ENCODE data around the gene APOL3. TPM values are rescaled to one million over a fixed set of nuclear protein-coding genes. Genes with fewer than 3 reads are reported as not detected.
"Not testable (repeated sequence)": the region's sequence is repeated elsewhere in the genome, so short reads cannot be mapped to it uniquely, and the experiment has no call there.

The APOL3 gene, protein sequence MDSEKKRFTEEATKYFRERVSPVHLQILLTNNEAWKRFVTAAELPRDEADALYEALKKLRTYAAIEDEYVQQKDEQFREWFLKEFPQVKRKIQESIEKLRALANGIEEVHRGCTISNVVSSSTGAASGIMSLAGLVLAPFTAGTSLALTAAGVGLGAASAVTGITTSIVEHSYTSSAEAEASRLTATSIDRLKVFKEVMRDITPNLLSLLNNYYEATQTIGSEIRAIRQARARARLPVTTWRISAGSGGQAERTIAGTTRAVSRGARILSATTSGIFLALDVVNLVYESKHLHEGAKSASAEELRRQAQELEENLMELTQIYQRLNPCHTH
- 10 to 100 TPM; 32.8 to 83.5 (median 56.3) TPM for polyA plus RNA-seq

GRCh38 chr22:36160499-36160942, at the start of gene APOL3:
Gene APOL3 (minus strand): TSS chr22:36160755. CDS start chr22:36149055, 11,700 bp downstream.
- peaks cover 3 to 9% (median 7%) of the 10 kb centered on the region in 3 donors for H3K27me3 Mint-ChIP-seq (ENCODE audit: low read depth in 3 of 3)
- peak within 1 kb of the TSS; percentile 93 to 99 (median 97) for H3K4me3 Mint-ChIP-seq
- DNase-seq = peak; percentile 60 to 63 (median 61)
- peak within 1 kb of the TSS; percentile 92 to 99 (median 98) for H3K27ac Mint-ChIP-seq
- H3K36me3 Mint-ChIP-seq = no peaks in the 10 kb centered on the region
- no peaks in the 10 kb centered on the region for H3K9me3 Mint-ChIP-seq
- peaks cover 82% of the 10 kb centered on the region in 2 donors for H3K4me1 Mint-ChIP-seq

GRCh38 chr22:36210224-36210623, 49.7 kb upstream of the APOL3 start:
- H3K4me3 Mint-ChIP-seq = peak overlapping the region in 1 of 5 donors; percentile 13
- peaks cover 7 to 15% (median 9%) of the 10 kb centered on the region in 6 donors for H3K9me3 Mint-ChIP-seq
- H3K4me1 Mint-ChIP-seq = peaks cover 18 to 29% of the 10 kb centered on the region in 2 donors
- no peak for DNase-seq
- H3K27me3 Mint-ChIP-seq (ENCODE audit: low read depth in 3 of 3) = peaks cover 0 to 23% (median 2%) of the 10 kb centered on the region in 3 donors
- H3K27ac Mint-ChIP-seq = no peak overlapping the region
- peaks cover 0 to 7% (median 5%) of the 10 kb centered on the region in 3 donors for H3K36me3 Mint-ChIP-seq

GRCh38 chr22:36209488-36209908, 48.9 kb upstream of the APOL3 start:
- not testable (repeated sequence) for H3K36me3 Mint-ChIP-seq, H3K4me3 Mint-ChIP-seq, DNase-seq, H3K27ac Mint-ChIP-seq
- Mint-ChIP-seq H3K27me3 (ENCODE audit: low read depth in 3 of 3) (peaks cover 0 to 23% (median 2%) of the 10 kb centered on the region in 3 donors), H3K4me1 (peaks cover 18 to 29% of the 10 kb centered on the region in 2 donors), H3K9me3 (peaks cover 7 to 15% (median 9%) of the 10 kb centered on the region in 6 donors)

- Mint-ChIP-seq H3K9me3 (peaks cover 7 to 15% (median 9%) of the 10 kb centered on the region in 6 donors), H3K27me3 (ENCODE audit: low read depth in 3 of 3) (peaks cover 0 to 23% (median 2%) of the 10 kb centered on the region in 3 donors), H3K27ac (no peak overlapping the region), H3K36me3 (peaks cover 0 to 7% (median 5%) of the 10 kb centered on the region in 3 donors), H3K4me1 (peaks cover 18 to 29% of the 10 kb centered on the region in 2 donors), H3K4me3 (no peak overlapping the region)
- no peak for DNase-seq
These were observed 48.4 kb upstream of the APOL3 start for GRCh38 chr22:36208914-36209313.

DNA sequence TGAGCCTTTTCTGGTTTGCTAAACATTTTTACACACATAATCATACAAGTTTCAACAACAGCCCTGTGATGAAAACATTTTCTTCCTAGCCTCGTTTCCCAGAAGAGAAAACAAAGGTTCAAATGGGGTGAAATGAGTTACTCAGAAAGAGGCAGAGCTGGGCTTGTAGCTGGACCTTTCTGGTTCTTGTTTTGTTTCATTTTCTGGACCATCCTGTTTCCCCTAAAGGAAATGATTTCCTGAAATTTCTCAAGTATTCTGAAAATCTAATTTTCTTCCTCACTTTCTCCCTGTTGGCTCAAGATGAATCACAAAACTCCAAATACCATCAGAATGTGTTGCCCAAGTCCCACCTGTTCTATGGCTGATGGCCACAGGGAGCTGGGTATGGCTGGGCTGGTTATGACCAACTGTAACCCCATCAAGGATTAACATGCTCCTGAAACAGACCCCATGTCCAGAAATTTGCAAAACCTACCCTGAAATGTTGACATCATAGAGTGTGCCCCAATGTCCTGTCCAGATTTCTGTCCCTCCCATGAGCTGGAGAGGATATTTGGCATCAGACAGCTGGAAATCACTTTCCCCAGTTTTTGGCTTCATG, 47.7 kb upstream of the APOL3 start:
- Mint-ChIP-seq H3K36me3 (peaks cover 0 to 7% (median 5%) of the 10 kb centered on the region in 3 donors), H3K27ac (no peak overlapping the region), H3K9me3 (peaks cover 7 to 15% (median 9%) of the 10 kb centered on the region in 6 donors), H3K4me3 (no peak overlapping the region), H3K4me1 (peaks cover 18 to 29% of the 10 kb centered on the region in 2 donors), H3K27me3 (ENCODE audit: low read depth in 3 of 3) (peaks cover 0 to 20% (median 2%) of the 10 kb centered on the region in 3 donors)
- DNase-seq = no peak

DNA sequence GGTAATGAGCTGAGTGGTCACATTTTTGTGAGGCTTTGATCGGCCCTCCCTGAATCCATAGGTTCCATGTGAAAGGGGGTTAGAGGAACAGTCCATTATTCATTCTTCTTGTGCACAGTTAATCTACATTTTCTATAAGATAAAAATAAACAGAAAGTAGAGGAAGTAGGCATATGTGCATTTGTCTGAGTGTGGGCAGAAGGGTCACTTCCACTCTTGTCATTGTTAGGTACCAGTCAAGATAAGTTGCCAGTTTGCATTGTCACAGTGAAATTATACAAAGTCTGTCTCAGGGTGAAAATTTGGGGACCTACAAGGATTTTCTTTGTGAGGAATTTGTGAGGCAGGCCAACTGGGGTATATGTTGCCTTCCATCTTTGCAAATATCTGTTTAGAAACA, 45.7 kb upstream of the APOL3 start:
- Mint-ChIP-seq H3K4me3 (no peak overlapping the region), H3K4me1 (peaks cover 11 to 13% of the 10 kb centered on the region in 2 donors), H3K36me3 (peaks cover 0 to 7% (median 5%) of the 10 kb centered on the region in 3 donors), H3K27ac (no peak overlapping the region), H3K27me3 (ENCODE audit: low read depth in 3 of 3) (peaks cover 0 to 12% (median 1%) of the 10 kb centered on the region in 3 donors), H3K9me3 (peaks cover 7 to 15% (median 9%) of the 10 kb centered on the region in 6 donors)
- DNase-seq = no peak

GRCh38 chr22:36205573-36205972, 45.0 kb upstream of the APOL3 start:
- not testable (repeated sequence) for H3K4me1 Mint-ChIP-seq

DNA sequence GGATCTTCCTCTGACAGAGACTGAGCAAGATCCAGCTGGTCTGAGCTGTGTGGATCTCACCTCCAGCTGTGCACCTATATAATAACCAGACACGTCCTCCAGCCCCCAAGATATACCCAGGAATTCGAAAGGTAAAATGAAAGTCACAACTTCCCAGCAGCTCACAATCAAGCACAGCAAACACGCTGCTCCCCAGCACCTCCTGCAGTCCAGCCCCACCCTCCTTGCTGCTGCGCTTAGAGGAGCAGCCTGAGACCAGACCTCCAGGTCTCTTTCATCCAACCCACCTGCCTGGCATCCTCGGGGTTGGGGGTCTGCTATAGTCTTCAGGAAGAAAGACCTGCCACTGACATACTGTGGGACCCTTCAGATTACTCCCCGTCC, 44.1 kb upstream of the APOL3 start:
- peaks cover 5 to 11% (median 8%) of the 10 kb centered on the region in 6 donors for H3K9me3 Mint-ChIP-seq
- peaks cover 0 to 7% (median 1%) of the 10 kb centered on the region in 3 donors for H3K27me3 Mint-ChIP-seq (ENCODE audit: low read depth in 3 of 3)
- H3K4me1 Mint-ChIP-seq = no peaks in the 10 kb centered on the region
- peaks cover 0 to 7% (median 5%) of the 10 kb centered on the region in 3 donors for H3K36me3 Mint-ChIP-seq
- H3K4me3 Mint-ChIP-seq = no peak overlapping the region
- peak overlapping the region in 1 of 6 donors; percentile 38 for H3K27ac Mint-ChIP-seq
- DNase-seq = no peak

More at GRCh38 chr22:36205573-36205972, 45.0 kb upstream of the APOL3 start:
- H3K27me3 Mint-ChIP-seq (ENCODE audit: low read depth in 3 of 3) = peaks cover 0 to 12% (median 1%) of the 10 kb centered on the region in 3 donors
- not testable (repeated sequence) for H3K4me3 Mint-ChIP-seq, DNase-seq, H3K27ac Mint-ChIP-seq, H3K36me3 Mint-ChIP-seq
- H3K9me3 Mint-ChIP-seq = peaks cover 7 to 15% (median 9%) of the 10 kb centered on the region in 6 donors

DNA sequence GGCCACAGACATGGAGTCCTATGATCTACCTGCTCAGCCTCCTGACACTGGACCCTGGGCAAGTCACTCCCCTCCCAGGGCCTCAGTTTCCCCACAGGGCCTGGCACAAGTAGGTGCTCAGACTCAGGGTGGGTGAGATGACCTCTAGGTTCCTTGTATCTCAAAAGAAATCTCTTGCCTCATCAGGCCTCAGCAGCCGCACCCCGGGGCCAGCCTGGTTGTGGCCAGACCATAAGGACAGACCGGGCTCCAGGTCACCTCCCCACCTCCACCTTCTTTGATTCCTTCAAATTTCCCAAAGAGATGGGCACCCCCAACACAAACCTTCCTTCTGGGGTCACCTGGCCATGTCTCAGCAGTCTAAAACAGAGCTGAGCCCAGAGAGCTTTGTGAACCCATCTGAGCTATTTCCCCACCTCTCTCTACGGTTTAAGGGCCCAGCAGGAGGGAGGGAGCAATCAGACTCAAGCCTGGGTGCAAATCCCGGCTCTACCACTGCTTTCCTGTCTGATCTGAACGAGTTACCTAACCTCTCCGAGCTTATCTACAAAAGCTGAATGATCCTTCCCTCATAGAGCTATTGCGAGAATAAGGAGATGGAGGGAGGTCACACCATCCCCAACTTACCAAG, 43.6 kb upstream of the APOL3 start:
- no peak overlapping the region for H3K27ac Mint-ChIP-seq
- no peak overlapping the region for H3K4me3 Mint-ChIP-seq
- peaks cover 1 to 6% (median 5%) of the 10 kb centered on the region in 6 donors for H3K9me3 Mint-ChIP-seq
- H3K27me3 Mint-ChIP-seq (ENCODE audit: low read depth in 3 of 3) = peaks cover 0 to 3% (median 1%) of the 10 kb centered on the region in 3 donors
- no peaks in the 10 kb centered on the region for H3K4me1 Mint-ChIP-seq
- H3K36me3 Mint-ChIP-seq = peaks cover 0 to 4% (median 1%) of the 10 kb centered on the region in 3 donors
- no peak for DNase-seq

DNA sequence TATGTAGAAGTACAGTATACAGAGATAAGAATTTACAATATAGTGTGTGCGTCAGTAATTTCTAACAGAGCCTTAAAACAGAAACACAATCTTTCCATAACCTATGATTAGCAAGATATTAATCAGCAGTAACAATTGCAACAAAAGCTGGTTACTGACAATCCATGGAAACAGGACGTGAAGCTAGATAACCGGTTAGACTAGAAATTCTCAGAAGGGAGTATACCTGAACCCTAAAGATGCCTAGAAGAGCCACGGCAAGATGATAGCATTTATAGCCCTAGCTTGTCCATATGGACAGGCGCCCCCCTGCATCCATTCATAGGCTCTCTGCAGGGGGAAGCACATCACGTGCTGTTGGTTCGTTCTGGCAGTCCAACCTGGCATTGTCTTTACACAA, 42.9 kb upstream of the APOL3 start:
- H3K27me3 Mint-ChIP-seq (ENCODE audit: low read depth in 3 of 3); H3K9me3 Mint-ChIP-seq; H3K27ac Mint-ChIP-seq; H3K4me1 Mint-ChIP-seq; H3K4me3 Mint-ChIP-seq; DNase-seq; H3K36me3 Mint-ChIP-seq: not testable (repeated sequence)

DNA sequence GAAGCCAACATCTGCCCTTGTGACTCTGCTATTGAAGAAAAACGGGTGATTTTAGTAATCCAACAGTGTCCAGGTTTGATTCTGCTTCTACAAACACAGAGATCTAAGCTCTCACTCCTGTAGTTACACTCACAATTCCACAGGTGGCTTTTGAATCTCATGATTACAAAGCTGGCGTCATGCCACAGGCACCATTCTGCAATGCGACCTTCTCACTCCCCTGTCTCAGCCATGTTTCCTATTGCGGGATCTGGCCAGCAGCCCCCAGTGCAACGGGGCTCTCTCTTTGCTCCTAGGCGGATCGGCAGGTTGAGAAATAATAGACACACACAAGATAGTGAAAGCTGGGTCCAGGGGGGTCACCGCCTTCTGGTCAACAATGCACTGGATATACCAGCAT, 42.4 kb upstream of the APOL3 start:
- not testable (repeated sequence) for H3K4me3 Mint-ChIP-seq; DNase-seq; H3K27me3 Mint-ChIP-seq (ENCODE audit: low read depth in 3 of 3); H3K9me3 Mint-ChIP-seq; H3K27ac Mint-ChIP-seq; H3K36me3 Mint-ChIP-seq; H3K4me1 Mint-ChIP-seq

GRCh38 chr22:36201630-36202319, 41.2 kb upstream of the APOL3 start, which contains the start of gene APOL4:
Gene APOL4 (minus strand): TSS chr22:36201809. CDS start chr22:36201734, 75 bp downstream.
- H3K27me3 Mint-ChIP-seq (ENCODE audit: low read depth in 3 of 3) = peaks cover 0 to 2% (median 1%) of the 10 kb centered on the region in 3 donors
- H3K36me3 Mint-ChIP-seq = no peaks in the 10 kb centered on the region
- H3K4me1 Mint-ChIP-seq = peaks cover 12 to 18% of the 10 kb centered on the region in 2 donors
- DNase-seq = no peak
- no peaks in the 10 kb centered on the region for H3K9me3 Mint-ChIP-seq
- H3K4me3 Mint-ChIP-seq = no peak within 1 kb of the TSS
- H3K27ac Mint-ChIP-seq = peak within 1 kb of the TSS in 1 of 6 donors; percentile 29

GRCh38 chr22:36201025-36201424, 40.5 kb upstream of the APOL3 start:
- not testable (repeated sequence) for DNase-seq; H3K36me3 Mint-ChIP-seq; H3K9me3 Mint-ChIP-seq; H3K4me3 Mint-ChIP-seq; H3K27me3 Mint-ChIP-seq (ENCODE audit: low read depth in 3 of 3)
- Mint-ChIP-seq H3K4me1 (peaks cover 12 to 18% of the 10 kb centered on the region in 2 donors), H3K27ac (peak overlapping the region in 1 of 6 donors; percentile 29)

Data from immature natural killer cell (primary cell).